ENCODE results near the gene LSM14A. TPM values are rescaled to one million over a fixed set of nuclear protein-coding genes. Genes with fewer than 3 reads are reported as not detected.

The LSM14A gene
- total RNA-seq, 1 experiment from 2014 or later = 67.4 TPM

DNA sequence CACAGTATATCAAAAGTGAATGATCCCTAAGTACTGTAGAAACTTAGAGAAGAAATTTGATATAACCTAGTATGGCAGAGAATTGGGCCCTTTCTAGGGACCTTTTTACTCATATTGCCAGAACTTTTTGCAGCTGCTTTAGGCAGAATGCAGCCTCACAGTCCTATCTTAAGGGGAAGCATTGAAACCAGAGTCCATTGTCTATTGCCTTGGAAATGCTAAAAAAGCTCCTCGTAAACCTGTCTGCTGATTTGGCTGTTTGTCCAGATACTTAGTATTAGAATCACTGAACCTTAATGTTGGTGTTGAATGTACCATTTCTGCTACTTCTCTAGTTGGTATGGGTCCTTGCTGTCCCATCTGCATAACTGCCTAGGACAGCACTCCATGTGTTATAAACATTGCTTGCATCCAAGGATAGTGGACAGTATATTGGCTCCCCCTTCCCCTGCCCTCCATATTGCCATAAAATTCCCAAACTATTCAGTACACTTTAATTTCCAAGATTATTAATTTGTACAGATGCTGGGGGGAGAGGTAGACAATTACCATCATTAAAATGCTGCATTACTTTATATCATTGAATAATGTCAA is 36.1 kb downstream of the LSM14A start:
- no TSS peak for BruUV-seq (replicated peaks)
- Histone ChIP-seq H3K27me3 (ENCODE audit: low read length) (no peaks in the 10 kb centered on the region), H3K4me1 (ENCODE audit: insufficient read depth, low read length) (no peaks in the 10 kb centered on the region), H3K27ac (ENCODE audit: low read length) (no peak overlapping the region), H3K9ac (ENCODE audit: low read length) (no peak overlapping the region), H3K4me2 (ENCODE audit: low read length) (no peak overlapping the region), H3K9me3 (ENCODE audit: low read length) (no peaks in the 10 kb centered on the region), H3F3A (ENCODE audit: low read length, unreplicated experiment) (no peaks in the 10 kb centered on the region), H4K20me1 (ENCODE audit: low read length) (no peaks in the 10 kb centered on the region), H2AFZ (ENCODE audit: low read length) (no peak overlapping the region), H3K79me2 (ENCODE audit: low read length) (no peaks in the 10 kb centered on the region), H3K9me2 (replicated peaks; ENCODE audit: low read length) (no peaks in the 10 kb centered on the region), H3K4me3 (ENCODE audit: low read length) (no peak overlapping the region), H3K36me3 (ENCODE audit: low read depth, low read length) (peaks cover 3% of the 10 kb centered on the region; the same call in 1 of the 2 replicates)
- POLR2A ChIA-PET (ENCODE audit: unreplicated experiment) = interaction anchor here (0.6 kb wide), 1 partner anchor 9 kb away, joined by 8 read pairs; no protein-coding TSS in a partner anchor
- intact Hi-C loops (cut with micrococcal nuclease) = no loop called here
- CTCF ChIA-PET = no interaction called here
- DNase-seq = no peak
- no peak for ATAC-seq
- TF ChIP-seq, protein P1, sequence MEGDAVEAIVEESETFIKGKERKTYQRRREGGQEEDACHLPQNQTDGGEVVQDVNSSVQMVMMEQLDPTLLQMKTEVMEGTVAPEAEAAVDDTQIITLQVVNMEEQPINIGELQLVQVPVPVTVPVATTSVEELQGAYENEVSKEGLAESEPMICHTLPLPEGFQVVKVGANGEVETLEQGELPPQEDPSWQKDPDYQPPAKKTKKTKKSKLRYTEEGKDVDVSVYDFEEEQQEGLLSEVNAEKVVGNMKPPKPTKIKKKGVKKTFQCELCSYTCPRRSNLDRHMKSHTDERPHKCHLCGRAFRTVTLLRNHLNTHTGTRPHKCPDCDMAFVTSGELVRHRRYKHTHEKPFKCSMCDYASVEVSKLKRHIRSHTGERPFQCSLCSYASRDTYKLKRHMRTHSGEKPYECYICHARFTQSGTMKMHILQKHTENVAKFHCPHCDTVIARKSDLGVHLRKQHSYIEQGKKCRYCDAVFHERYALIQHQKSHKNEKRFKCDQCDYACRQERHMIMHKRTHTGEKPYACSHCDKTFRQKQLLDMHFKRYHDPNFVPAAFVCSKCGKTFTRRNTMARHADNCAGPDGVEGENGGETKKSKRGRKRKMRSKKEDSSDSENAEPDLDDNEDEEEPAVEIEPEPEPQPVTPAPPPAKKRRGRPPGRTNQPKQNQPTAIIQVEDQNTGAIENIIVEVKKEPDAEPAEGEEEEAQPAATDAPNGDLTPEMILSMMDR (conservative IDR thresholded peaks at IDR 0.05; ENCODE audit: low read depth, low read length) = no peak
- TF ChIP-seq EZH2phosphoT487 (IDR thresholded peaks at IDR 0.05; ENCODE audit: borderline replicate concordance, low read length) = no peak
- no peak for TF ChIP-seq EZH2 (IDR thresholded peaks at IDR 0.05; ENCODE audit: low read length, unreplicated experiment)

- Histone ChIP-seq H3K9me2 (replicated peaks; ENCODE audit: low read length) (no peaks in the 10 kb centered on the region), H3K4me1 (ENCODE audit: insufficient read depth, low read length) (no peaks in the 10 kb centered on the region), H3F3A (ENCODE audit: low read length, unreplicated experiment) (no peaks in the 10 kb centered on the region), H3K4me2 (ENCODE audit: low read length) (no peak overlapping the region), H2AFZ (ENCODE audit: low read length) (no peak overlapping the region), H3K79me2 (ENCODE audit: low read length) (no peaks in the 10 kb centered on the region), H4K20me1 (ENCODE audit: low read length) (no peaks in the 10 kb centered on the region), H3K9ac (ENCODE audit: low read length) (no peak overlapping the region), H3K27ac (ENCODE audit: low read length) (no peak overlapping the region), H3K27me3 (ENCODE audit: low read length) (no peaks in the 10 kb centered on the region), H3K36me3 (ENCODE audit: low read depth, low read length) (peaks cover 3% of the 10 kb centered on the region; the same call in 1 of the 2 replicates), H3K9me3 (ENCODE audit: low read length) (no peaks in the 10 kb centered on the region), H3K4me3 (ENCODE audit: low read length) (no peak overlapping the region)
- ChIA-PET POLR2A (ENCODE audit: unreplicated experiment) (interaction anchor here (0.5 kb wide), 1 partner anchor 218 kb away, joined by 3 read pairs; no protein-coding TSS in a partner anchor), CTCF (no interaction called here)
- no peak for DNase-seq
- no TSS peak for BruUV-seq (replicated peaks)
- intact Hi-C loops (cut with micrococcal nuclease) = no loop called here
- no peak for TF ChIP-seq EZH2phosphoT487 (IDR thresholded peaks at IDR 0.05; ENCODE audit: borderline replicate concordance, low read length)
- no peak for TF ChIP-seq EZH2 (IDR thresholded peaks at IDR 0.05; ENCODE audit: low read length, unreplicated experiment)
- ATAC-seq = no peak
Measured at GRCh38 chr19:34209726-34210125, 37.4 kb downstream of the LSM14A start.

DNA sequence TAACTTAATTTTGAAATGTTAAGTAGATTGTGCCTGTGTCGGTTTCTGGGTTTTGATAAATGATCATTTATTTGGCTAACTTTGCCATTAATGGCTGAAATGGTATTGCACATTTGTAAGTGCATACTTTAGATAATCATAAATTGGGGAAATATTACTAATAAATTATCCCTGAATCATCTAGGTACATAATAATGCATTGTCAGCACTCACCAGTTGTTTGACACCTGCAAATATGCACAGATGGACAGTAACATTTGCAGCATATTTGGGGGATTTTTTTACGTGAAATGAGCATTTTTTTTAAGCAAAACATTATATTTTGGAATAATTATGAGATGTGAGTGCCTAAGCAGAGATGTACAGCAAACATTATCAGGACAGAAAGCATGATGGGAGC is 41.0 kb downstream of the LSM14A start:
- Histone ChIP-seq H3K79me2 (ENCODE audit: low read length) (no peaks in the 10 kb centered on the region), H3K4me1 (ENCODE audit: insufficient read depth, low read length) (peaks cover 10% of the 10 kb centered on the region), H3K4me2 (ENCODE audit: low read length) (no peak overlapping the region), H3K4me3 (ENCODE audit: low read length) (no peak overlapping the region), H3K9ac (ENCODE audit: low read length) (no peak overlapping the region), H3K27me3 (ENCODE audit: low read length) (no peaks in the 10 kb centered on the region), H3K36me3 (ENCODE audit: low read depth, low read length) (peaks cover 3% of the 10 kb centered on the region; the same call in 1 of the 2 replicates), H2AFZ (ENCODE audit: low read length) (no peak overlapping the region), H3K9me3 (ENCODE audit: low read length) (no peaks in the 10 kb centered on the region), H4K20me1 (ENCODE audit: low read length) (peaks cover 3% of the 10 kb centered on the region; the same call in 1 of the 2 replicates), H3K9me2 (replicated peaks; ENCODE audit: low read length) (no peaks in the 10 kb centered on the region), H3F3A (ENCODE audit: low read length, unreplicated experiment) (peaks cover 3% of the 10 kb centered on the region), H3K27ac (ENCODE audit: low read length) (no peak overlapping the region)
- intact Hi-C loops (cut with micrococcal nuclease) = no loop called here
- no TSS peak for BruUV-seq (replicated peaks)
- no peak for TF ChIP-seq EZH2 (IDR thresholded peaks at IDR 0.05; ENCODE audit: low read length, unreplicated experiment)
- TF ChIP-seq EZH2phosphoT487 (IDR thresholded peaks at IDR 0.05; ENCODE audit: borderline replicate concordance, low read length) = no peak
- TF ChIP-seq, protein P1 (conservative IDR thresholded peaks at IDR 0.05; ENCODE audit: low read depth, low read length) = no peak
- POLR2A ChIA-PET (ENCODE audit: unreplicated experiment) = no interaction called here
- no peak for DNase-seq
- CTCF ChIA-PET = no interaction called here
- no peak for ATAC-seq

Data from PC-3 (cell line).